Vagina (tissue), 2 donors: ENCODE data around the gene MCIDAS. TPM values are rescaled to one million over a fixed set of nuclear protein-coding genes. Genes with fewer than 3 reads are reported as not detected.

Experiments used
- DNase-seq, 2 donors: peaks; one replicate each; pipeline ENCODE4 v3.0.0-alpha.2; 2017; ENCODE audit errors: extremely low spot score in 2 of 2
- H3K27ac ChIP-seq: fragments of 200-600 bp; sonication (generic); one replicate; pipeline ENCODE4 v1.5.1; 2019
- H3K27me3 ChIP-seq: fragments of 200-600 bp; sonication (generic); one replicate; pipeline ENCODE4 v1.5.1; 2019
- H3K36me3 ChIP-seq, 2 donors: fragments of 200-600 bp; sonication (generic); one replicate each; pipeline ENCODE4 v1.5.1; 2017 to 2019
- H3K4me1 ChIP-seq: fragments of 200-600 bp; sonication (generic); one replicate; pipeline ENCODE4 v1.5.1; 2019
- H3K4me3 ChIP-seq, 2 donors: fragments of 200-600 bp; sonication (generic); 1 replicate in 1 of 2; 2 replicates in 1 of 2; pipeline ENCODE4 v1.5.1; 2016 to 2019
- H3K9me3 ChIP-seq: fragments of 200-600 bp; sonication (generic); one replicate; pipeline ENCODE4 v1.5.1; 2019
- POLR2A ChIP-seq, 2 donors: fragments of 450-650 bp; IDR thresholded peaks; one replicate each; pipeline ENCODE4 v1.6.1; 2017; ENCODE audit warnings: antibody characterized with exemption in 2 of 2, mild to moderate bottlenecking in 2 of 2, moderate library complexity in 2 of 2
- POLR2AphosphoS5 ChIP-seq, 2 donors: sonication (generic); formaldehyde crosslinking; IDR thresholded peaks; one replicate each; pipeline ENCODE4 v1.9.0; 2017; ENCODE audit warnings: antibody characterized with exemption in 2 of 2, mild to moderate bottlenecking in 2 of 2, low read depth in 1 of 2; ENCODE audit not compliant: insufficient read depth in 1 of 2
- intact Hi-C: fragments of 100-400 bp; cut with DNase I; formaldehyde crosslinking; loops from one replicate; pipeline ENCODE4 v1.15.1; 2023
- total RNA-seq: library from RNA; depleted of rRNA; stranded (reverse); fragments of >200 nt; gene quantifications from one replicate; pipeline ENCODE4 v1.2.3, GENCODE V29; 2016
- TF ChIP-seq, protein P1 (sequence below), 3 experiments: fragments of 450-650 bp in 2 of 3; fragments of 200-600 bp in 1 of 3; sonication (generic) in 1 of 3; IDR thresholded peaks; one replicate each; pipeline ENCODE4 v1.5.1; 2017 to 2019; ENCODE audit warnings: antibody characterized with exemption in 3 of 3, mild to moderate bottlenecking in 2 of 3, moderate library complexity in 2 of 3

MCIDAS gene
- total RNA-seq, 1 donor from 2014 or later = not detected

- Histone ChIP-seq H3K27ac (no peak overlapping the region), H3K9me3 (no peaks in the 10 kb centered on the region), H3K27me3 (peaks cover 7% of the 10 kb centered on the region), H3K36me3 (no peaks in the 10 kb centered on the region), H3K4me3 (no peak overlapping the region), H3K4me1 (peaks cover 32% of the 10 kb centered on the region)
- no peak for TF ChIP-seq POLR2A (IDR thresholded peaks at IDR 0.05)
- no peak for TF ChIP-seq POLR2AphosphoS5 (IDR thresholded peaks at IDR 0.05; ENCODE audit: insufficient read depth in 1 of 2, low read depth in 1 of 2)
- TF ChIP-seq, protein P1, sequence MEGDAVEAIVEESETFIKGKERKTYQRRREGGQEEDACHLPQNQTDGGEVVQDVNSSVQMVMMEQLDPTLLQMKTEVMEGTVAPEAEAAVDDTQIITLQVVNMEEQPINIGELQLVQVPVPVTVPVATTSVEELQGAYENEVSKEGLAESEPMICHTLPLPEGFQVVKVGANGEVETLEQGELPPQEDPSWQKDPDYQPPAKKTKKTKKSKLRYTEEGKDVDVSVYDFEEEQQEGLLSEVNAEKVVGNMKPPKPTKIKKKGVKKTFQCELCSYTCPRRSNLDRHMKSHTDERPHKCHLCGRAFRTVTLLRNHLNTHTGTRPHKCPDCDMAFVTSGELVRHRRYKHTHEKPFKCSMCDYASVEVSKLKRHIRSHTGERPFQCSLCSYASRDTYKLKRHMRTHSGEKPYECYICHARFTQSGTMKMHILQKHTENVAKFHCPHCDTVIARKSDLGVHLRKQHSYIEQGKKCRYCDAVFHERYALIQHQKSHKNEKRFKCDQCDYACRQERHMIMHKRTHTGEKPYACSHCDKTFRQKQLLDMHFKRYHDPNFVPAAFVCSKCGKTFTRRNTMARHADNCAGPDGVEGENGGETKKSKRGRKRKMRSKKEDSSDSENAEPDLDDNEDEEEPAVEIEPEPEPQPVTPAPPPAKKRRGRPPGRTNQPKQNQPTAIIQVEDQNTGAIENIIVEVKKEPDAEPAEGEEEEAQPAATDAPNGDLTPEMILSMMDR (IDR thresholded peaks at IDR 0.05) = no peak
- intact Hi-C loops = no loop called here
- no peak for DNase-seq
Measured at GRCh38 chr5:55222092-55222984, 4.8 kb downstream of the MCIDAS start.

DNA sequence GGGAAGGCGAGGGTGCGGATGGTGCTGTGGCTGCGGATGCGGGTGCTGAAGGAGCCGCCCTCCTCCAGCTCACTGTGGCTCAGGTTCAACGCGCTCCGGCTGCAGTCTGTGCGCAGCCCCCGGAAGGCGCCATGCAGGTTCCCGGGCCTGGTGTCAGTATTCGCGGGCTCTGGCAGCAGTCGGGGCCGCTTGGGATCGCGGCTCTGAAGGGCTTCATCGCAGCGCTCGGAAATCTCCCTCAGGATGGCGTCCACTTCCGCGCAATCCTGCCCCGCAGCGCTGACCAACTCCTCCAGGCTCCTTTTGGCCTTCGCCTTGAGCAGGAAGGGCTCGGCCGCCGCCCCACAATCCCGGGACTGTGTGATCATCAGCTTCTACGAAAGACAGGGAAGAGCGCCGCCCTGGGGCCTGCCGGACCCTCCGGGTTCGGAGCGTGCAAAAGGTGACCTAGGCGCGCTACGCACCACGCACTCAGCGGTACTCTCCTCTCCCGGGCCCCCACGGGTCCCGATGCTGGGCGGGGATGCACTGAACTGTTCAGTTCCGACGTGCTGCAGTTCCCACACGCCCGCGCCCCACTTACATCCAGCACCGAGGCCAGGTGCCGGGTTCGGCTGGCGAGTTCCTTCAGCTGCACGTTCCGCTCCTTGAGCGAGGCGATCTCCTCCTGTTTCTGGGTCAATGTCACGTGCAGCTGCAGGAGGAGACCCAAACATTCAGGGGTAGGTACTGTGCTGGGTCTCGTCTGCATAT, 6.5 kb downstream of the MCIDAS start:
- peak overlapping the region; percentile 9 to 30 for H3K4me3 ChIP-seq
- TF ChIP-seq POLR2A (IDR thresholded peaks at IDR 0.05) = no peak
- TF ChIP-seq, protein P1 (IDR thresholded peaks at IDR 0.05) = no peak
- no peak for TF ChIP-seq POLR2AphosphoS5 (IDR thresholded peaks at IDR 0.05; ENCODE audit: insufficient read depth in 1 of 2, low read depth in 1 of 2)
- peaks cover 20% of the 10 kb centered on the region for H3K4me1 ChIP-seq
- intact Hi-C loops = no loop called here
- H3K36me3 ChIP-seq = no peaks in the 10 kb centered on the region
- no peak overlapping the region for H3K27ac ChIP-seq
- H3K9me3 ChIP-seq = no peaks in the 10 kb centered on the region
- no peak for DNase-seq
- no peaks in the 10 kb centered on the region for H3K27me3 ChIP-seq

- H3K4me3 ChIP-seq = no peak overlapping the region
- no peak for DNase-seq
- no peaks in the 10 kb centered on the region for H3K9me3 ChIP-seq
- intact Hi-C loops = no loop called here
- H3K27me3 ChIP-seq = no peaks in the 10 kb centered on the region
- no peak overlapping the region for H3K27ac ChIP-seq
- TF ChIP-seq, protein P1 (IDR thresholded peaks at IDR 0.05) = no peak
- TF ChIP-seq POLR2A (IDR thresholded peaks at IDR 0.05) (no peak), POLR2AphosphoS5 (IDR thresholded peaks at IDR 0.05; ENCODE audit: insufficient read depth in 1 of 2, low read depth in 1 of 2) (no peak)
- H3K36me3 ChIP-seq = no peaks in the 10 kb centered on the region
- H3K4me1 ChIP-seq = peaks cover 20% of the 10 kb centered on the region
Measured at GRCh38 chr5:55219770-55220169, 7.3 kb downstream of the MCIDAS start.

- TF ChIP-seq, protein P1 (IDR thresholded peaks at IDR 0.05) = no peak
- no peak for TF ChIP-seq POLR2A (IDR thresholded peaks at IDR 0.05)
- TF ChIP-seq POLR2AphosphoS5 (IDR thresholded peaks at IDR 0.05; ENCODE audit: insufficient read depth in 1 of 2, low read depth in 1 of 2) = no peak
- H3K27ac ChIP-seq = no peak overlapping the region
- no peak for DNase-seq
- intact Hi-C loops = no loop called here
- no peak overlapping the region for H3K4me3 ChIP-seq
- H3K4me1 ChIP-seq = peaks cover 20% of the 10 kb centered on the region
- H3K27me3 ChIP-seq = no peaks in the 10 kb centered on the region
- H3K9me3 ChIP-seq = no peaks in the 10 kb centered on the region
- no peaks in the 10 kb centered on the region for H3K36me3 ChIP-seq
Measured at GRCh38 chr5:55218967-55219366, 8.1 kb downstream of the MCIDAS start.
